IMR-90 (cell line): ENCODE measurements around the gene ZAR1.

Source experiments
- BHLHE40 ChIP-seq: fragments of 150-350 bp; IDR thresholded peaks from 2 replicates; pipeline ENCODE4 v1.6.1; 2016; ENCODE audit warnings: mild to moderate bottlenecking, low read depth, low read length
- POLR2A ChIP-seq: IDR thresholded peaks from 2 replicates; pipeline ENCODE4 v1.6.1; 2012; ENCODE audit warnings: mild to moderate bottlenecking, low read depth, low read length
- TF ChIP-seq, protein P1 (sequence below): conservative IDR thresholded peaks from 2 replicates; pipeline ENCODE4 v1.5.1; 2012; ENCODE audit warnings: mild to moderate bottlenecking, low read depth, low read length, improper control_type of control experiment

DNA sequence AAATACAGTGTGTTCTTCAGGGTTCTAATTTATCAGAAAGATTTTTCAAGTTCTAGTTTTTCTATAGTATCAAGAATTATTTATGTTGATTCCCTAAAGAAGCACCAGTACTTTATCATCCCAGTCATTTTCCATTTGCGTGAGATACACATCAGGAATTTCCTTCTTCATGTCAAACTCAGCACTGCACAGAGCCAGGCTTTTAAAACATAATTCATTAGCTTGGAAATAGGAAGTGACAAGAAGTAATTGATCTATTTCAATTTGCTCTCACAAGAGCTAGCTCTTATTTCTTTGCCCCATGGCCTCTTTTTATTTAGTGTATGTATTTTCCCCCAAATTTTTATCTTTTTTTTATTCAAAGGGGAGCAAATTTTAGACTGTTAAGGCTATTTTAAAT is 19.9 kb upstream of the ZAR1 start:
- TF ChIP-seq BHLHE40 = no peak
- TF ChIP-seq, protein P1, sequence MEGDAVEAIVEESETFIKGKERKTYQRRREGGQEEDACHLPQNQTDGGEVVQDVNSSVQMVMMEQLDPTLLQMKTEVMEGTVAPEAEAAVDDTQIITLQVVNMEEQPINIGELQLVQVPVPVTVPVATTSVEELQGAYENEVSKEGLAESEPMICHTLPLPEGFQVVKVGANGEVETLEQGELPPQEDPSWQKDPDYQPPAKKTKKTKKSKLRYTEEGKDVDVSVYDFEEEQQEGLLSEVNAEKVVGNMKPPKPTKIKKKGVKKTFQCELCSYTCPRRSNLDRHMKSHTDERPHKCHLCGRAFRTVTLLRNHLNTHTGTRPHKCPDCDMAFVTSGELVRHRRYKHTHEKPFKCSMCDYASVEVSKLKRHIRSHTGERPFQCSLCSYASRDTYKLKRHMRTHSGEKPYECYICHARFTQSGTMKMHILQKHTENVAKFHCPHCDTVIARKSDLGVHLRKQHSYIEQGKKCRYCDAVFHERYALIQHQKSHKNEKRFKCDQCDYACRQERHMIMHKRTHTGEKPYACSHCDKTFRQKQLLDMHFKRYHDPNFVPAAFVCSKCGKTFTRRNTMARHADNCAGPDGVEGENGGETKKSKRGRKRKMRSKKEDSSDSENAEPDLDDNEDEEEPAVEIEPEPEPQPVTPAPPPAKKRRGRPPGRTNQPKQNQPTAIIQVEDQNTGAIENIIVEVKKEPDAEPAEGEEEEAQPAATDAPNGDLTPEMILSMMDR = no peak
- TF ChIP-seq POLR2A = no peak
